ENCODE results near the gene CHMP6.
"Not testable (repeated sequence)": the region's sequence is repeated elsewhere in the genome, so short reads cannot be mapped to it uniquely, and the experiment has no call there.

CHMP6 gene

GRCh38 chr17:81027591-81028505, 36.2 kb downstream of the CHMP6 start:
- in situ Hi-C loops (cut with MboI; ENCODE audit: low sequenced_read_pairs), result no loop called here

GRCh38 chr17:81028506-81028858, 36.8 kb downstream of the CHMP6 start:
- in situ Hi-C loops (cut with MboI; ENCODE audit: low sequenced_read_pairs), result no loop called here

GRCh38 chr17:81029859-81030258, 38.2 kb downstream of the CHMP6 start:
- in situ Hi-C loops (cut with MboI; ENCODE audit: low sequenced_read_pairs), result no loop called here

- in situ Hi-C loops (cut with MboI; ENCODE audit: low sequenced_read_pairs), result not testable (repeated sequence)
These were observed 38.7 kb downstream of the CHMP6 start for GRCh38 chr17:81030312-81030711.

- in situ Hi-C loops (cut with MboI; ENCODE audit: low sequenced_read_pairs), result no loop called here
These were observed 39.3 kb downstream of the CHMP6 start for GRCh38 chr17:81030741-81031565.

GRCh38 chr17:81031566-81032550, 40.2 kb downstream of the CHMP6 start:
- in situ Hi-C loops (cut with MboI; ENCODE audit: low sequenced_read_pairs), result no loop called here

GRCh38 chr17:81032641-81033480, 41.2 kb downstream of the CHMP6 start:
- in situ Hi-C loops (cut with MboI; ENCODE audit: low sequenced_read_pairs), result no loop called here

GRCh38 chr17:81033535-81034167, 42.0 kb downstream of the CHMP6 start:
- in situ Hi-C loops (cut with MboI; ENCODE audit: low sequenced_read_pairs), result no loop called here

GRCh38 chr17:81034168-81034777, 42.6 kb downstream of the CHMP6 start:
- in situ Hi-C loops (cut with MboI; ENCODE audit: low sequenced_read_pairs), result no loop called here

- in situ Hi-C loops (cut with MboI; ENCODE audit: low sequenced_read_pairs), result no loop called here
These were observed 43.3 kb downstream of the CHMP6 start, which contains the start of gene BAIAP2 for GRCh38 chr17:81034779-81035520. TSS of gene BAIAP2 (plus strand) at chr17:81035151. CDS start at chr17:81035255, 104 bp downstream.

GRCh38 chr17:81035521-81036196, 44.0 kb downstream of the CHMP6 start:
- in situ Hi-C loops (cut with MboI; ENCODE audit: low sequenced_read_pairs), result no loop called here

- in situ Hi-C loops (cut with MboI; ENCODE audit: low sequenced_read_pairs), result no loop called here
These were observed 44.7 kb downstream of the CHMP6 start for GRCh38 chr17:81036197-81036941.

GRCh38 chr17:81037026-81037797, 45.6 kb downstream of the CHMP6 start:
- in situ Hi-C loops (cut with MboI; ENCODE audit: low sequenced_read_pairs), result no loop called here

- in situ Hi-C loops (cut with MboI; ENCODE audit: low sequenced_read_pairs), result no loop called here
These were observed 46.4 kb downstream of the CHMP6 start for GRCh38 chr17:81037798-81038733.

GRCh38 chr17:81039096-81039495, 47.5 kb downstream of the CHMP6 start:
- in situ Hi-C loops (cut with MboI; ENCODE audit: low sequenced_read_pairs), result no loop called here
